HEK293 (cell line): ENCODE data around the gene MED13L.

Experiments
- CTCF ChIA-PET: fragments of 350-600 bp; formaldehyde crosslinking; extraction: SDS; loops from one replicate; lab custom pipeline; 2021; ENCODE audit warnings: antibody characterized with exemption; lab: Yijun Ruan, JAX
- POLR2A ChIA-PET: fragments of 300-600 bp; formaldehyde crosslinking; extraction: SDS; loops from one replicate; lab custom pipeline; 2020; ENCODE audit warnings: antibody characterized with exemption, inconsistent platforms; lab: Yijun Ruan, JAX
- H3K27ac ChIP-seq: fragments of 200-500 bp; sonication (Bioruptor generic); 2 replicates; pipeline ENCODE4 v1.5.1; 2014; ENCODE audit warnings: low read depth, low read length, control low read depth, inconsistent platforms; ENCODE audit errors: extremely low read depth
- H3K36me3 ChIP-seq, 2 experiments: fragments of 200-500 bp in 1 of 2; sonication (Bioruptor generic) in 1 of 2; 1 replicate in 1 of 2; 2 replicates in 1 of 2; pipeline ENCODE4 v1.5.1; 2014 to 2017; ENCODE audit warnings: inconsistent platforms in 2 of 2, low read length in 2 of 2; ENCODE audit not compliant: control insufficient read depth in 2 of 2, insufficient read depth in 1 of 2
- H3K4me1 ChIP-seq: fragments of 200-500 bp; sonication (Bioruptor generic); 2 replicates; pipeline ENCODE4 v1.5.1; 2014; ENCODE audit warnings: mild to moderate bottlenecking, low read length, inconsistent platforms; ENCODE audit not compliant: control insufficient read depth, insufficient read depth
- H3K4me3 ChIP-seq: 2 replicates; pipeline ENCODE4 v1.5.1; 2011; ENCODE audit warnings: low read depth, mild to moderate bottlenecking, control low read depth, low read length, moderate library complexity
- H3K9me3 ChIP-seq: fragments of 200-500 bp; sonication (Bioruptor generic); 2 replicates; pipeline ENCODE4 v1.5.1; 2014; ENCODE audit warnings: low read depth, low read length, inconsistent platforms; ENCODE audit not compliant: control insufficient read depth, insufficient read depth
- BCL11B ChIP-seq: fragments of 450-650 bp; formaldehyde crosslinking; IDR thresholded peaks from 2 replicates; pipeline ENCODE4 v1.5.1; 2016; ENCODE audit warnings: low read depth, missing biosample characterization, missing genetic modification characterization
- TSHZ1 ChIP-seq: fragments of 450-650 bp; formaldehyde crosslinking; IDR thresholded peaks from 2 replicates; pipeline ENCODE4 v1.5.1; 2016; ENCODE audit warnings: missing biosample characterization, missing genetic modification characterization, borderline replicate concordance
- ZNF157 ChIP-seq: fragments of 450-650 bp; formaldehyde crosslinking; IDR thresholded peaks from 2 replicates; pipeline ENCODE4 v1.5.1; 2016; ENCODE audit warnings: missing biosample characterization, missing genetic modification characterization
- TF ChIP-seq, protein P1 (sequence below): fragments of 450-650 bp; formaldehyde crosslinking; IDR thresholded peaks from 2 replicates; pipeline ENCODE4 v1.5.1; 2017; ENCODE audit warnings: missing biosample characterization, missing genetic modification characterization
- TF ChIP-seq, protein P2 (sequence below): fragments of 450-650 bp; formaldehyde crosslinking; conservative IDR thresholded peaks from 2 replicates; pipeline ENCODE4 v1.5.1; 2016; ENCODE audit warnings: low read depth, missing biosample characterization, missing genetic modification characterization

Gene MED13L

GRCh38 chr12:115968211-115968610, 309.3 kb downstream of the MED13L start:
- Histone ChIP-seq H3K27ac (no peak overlapping the region), H3K36me3 (peaks cover 27 to 88% of the 10 kb centered on the region in 2 experiments), H3K9me3 (no peaks in the 10 kb centered on the region), H3K4me1 (no peaks in the 10 kb centered on the region), H3K4me3 (no peak overlapping the region)
- POLR2A ChIA-PET, result no interaction called here
- no peak for TF ChIP-seq BCL11B (tag by site-specific recombination)
- CTCF ChIA-PET, result interaction anchor here (0.9 to 1.1 kb wide), 2 partner anchors 11 to 14 kb away, joined by 3 read pairs; no protein-coding TSS in a partner anchor

DNA sequence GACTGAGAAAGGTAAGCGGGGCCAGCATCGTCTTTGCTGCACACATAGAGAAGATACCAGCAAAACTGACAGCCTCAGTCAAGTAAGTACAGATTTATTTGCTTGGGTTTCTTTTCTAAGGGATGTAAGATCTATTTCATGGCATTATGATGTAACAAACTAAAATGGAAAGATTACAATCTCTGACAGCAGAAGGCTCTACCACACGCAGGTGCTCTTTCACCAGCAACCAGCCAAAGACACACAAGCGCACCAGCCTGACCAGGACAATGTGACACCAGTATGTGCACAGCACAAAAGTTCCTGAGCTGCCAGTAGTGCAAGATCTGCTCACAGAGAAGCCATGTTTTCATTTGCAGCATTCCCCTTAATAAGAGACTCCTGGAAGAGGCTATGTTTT, 311.1 kb downstream of the MED13L start:
- CTCF ChIA-PET, result interaction anchor here (0.8 kb wide), 1 partner anchor 33 kb away, joined by 3 read pairs; no protein-coding TSS in a partner anchor
- Histone ChIP-seq H3K4me3 (no peak overlapping the region), H3K36me3 (peaks cover 35 to 88% of the 10 kb centered on the region in 2 experiments)

More for the DNA sequence above, 311.1 kb downstream of the MED13L start:
- TF ChIP-seq TSHZ1 (tag by site-specific recombination) (no peak), ZNF157 (tag by site-specific recombination) (no peak)
- TF ChIP-seq, protein P1, sequence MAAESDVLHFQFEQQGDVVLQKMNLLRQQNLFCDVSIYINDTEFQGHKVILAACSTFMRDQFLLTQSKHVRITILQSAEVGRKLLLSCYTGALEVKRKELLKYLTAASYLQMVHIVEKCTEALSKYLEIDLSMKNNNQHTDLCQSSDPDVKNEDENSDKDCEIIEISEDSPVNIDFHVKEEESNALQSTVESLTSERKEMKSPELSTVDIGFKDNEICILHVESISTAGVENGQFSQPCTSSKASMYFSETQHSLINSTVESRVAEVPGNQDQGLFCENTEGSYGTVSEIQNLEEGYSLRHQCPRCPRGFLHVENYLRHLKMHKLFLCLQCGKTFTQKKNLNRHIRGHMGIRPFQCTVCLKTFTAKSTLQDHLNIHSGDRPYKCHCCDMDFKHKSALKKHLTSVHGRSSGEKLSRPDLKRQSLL (tag by site-specific recombination), result no peak
- TF ChIP-seq, protein P2, sequence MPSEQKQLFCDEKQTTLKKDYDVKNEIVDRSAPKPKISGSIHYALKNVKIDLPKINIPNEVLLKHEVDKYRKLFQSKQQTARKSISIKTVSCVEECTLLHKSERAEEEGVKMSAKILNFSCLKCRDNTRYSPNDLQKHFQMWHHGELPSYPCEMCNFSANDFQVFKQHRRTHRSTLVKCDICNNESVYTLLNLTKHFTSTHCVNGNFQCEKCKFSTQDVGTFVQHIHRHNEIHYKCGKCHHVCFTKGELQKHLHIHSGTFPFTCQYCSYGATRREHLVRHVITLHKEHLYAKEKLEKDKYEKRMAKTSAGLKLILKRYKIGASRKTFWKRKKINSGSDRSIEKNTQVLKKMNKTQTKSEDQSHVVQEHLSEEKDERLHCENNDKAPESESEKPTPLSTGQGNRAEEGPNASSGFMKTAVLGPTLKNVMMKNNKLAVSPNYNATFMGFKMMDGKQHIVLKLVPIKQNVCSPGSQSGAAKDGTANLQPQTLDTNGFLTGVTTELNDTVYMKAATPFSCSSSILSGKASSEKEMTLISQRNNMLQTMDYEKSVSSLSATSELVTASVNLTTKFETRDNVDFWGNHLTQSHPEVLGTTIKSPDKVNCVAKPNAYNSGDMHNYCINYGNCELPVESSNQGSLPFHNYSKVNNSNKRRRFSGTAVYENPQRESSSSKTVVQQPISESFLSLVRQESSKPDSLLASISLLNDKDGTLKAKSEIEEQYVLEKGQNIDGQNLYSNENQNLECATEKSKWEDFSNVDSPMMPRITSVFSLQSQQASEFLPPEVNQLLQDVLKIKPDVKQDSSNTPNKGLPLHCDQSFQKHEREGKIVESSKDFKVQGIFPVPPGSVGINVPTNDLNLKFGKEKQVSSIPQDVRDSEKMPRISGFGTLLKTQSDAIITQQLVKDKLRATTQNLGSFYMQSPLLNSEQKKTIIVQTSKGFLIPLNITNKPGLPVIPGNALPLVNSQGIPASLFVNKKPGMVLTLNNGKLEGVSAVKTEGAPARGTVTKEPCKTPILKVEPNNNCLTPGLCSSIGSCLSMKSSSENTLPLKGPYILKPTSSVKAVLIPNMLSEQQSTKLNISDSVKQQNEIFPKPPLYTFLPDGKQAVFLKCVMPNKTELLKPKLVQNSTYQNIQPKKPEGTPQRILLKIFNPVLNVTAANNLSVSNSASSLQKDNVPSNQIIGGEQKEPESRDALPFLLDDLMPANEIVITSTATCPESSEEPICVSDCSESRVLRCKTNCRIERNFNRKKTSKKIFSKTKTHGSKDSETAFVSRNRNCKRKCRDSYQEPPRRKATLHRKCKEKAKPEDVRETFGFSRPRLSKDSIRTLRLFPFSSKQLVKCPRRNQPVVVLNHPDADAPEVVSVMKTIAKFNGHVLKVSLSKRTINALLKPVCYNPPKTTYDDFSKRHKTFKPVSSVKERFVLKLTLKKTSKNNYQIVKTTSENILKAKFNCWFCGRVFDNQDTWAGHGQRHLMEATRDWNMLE (tag by site-specific recombination), result no peak
- TF ChIP-seq, all 188 proteins: peak for 0
- POLR2A ChIA-PET, result no interaction called here
- no peaks in the 10 kb centered on the region for H3K4me1 ChIP-seq
- no peaks in the 10 kb centered on the region for H3K9me3 ChIP-seq
- H3K27ac ChIP-seq, result no peak overlapping the region
